ENCODE results near the gene NAPA. TPM values are rescaled to one million over a fixed set of nuclear protein-coding genes. Genes with fewer than 3 reads are reported as not detected.

The NAPA gene
- total RNA-seq, result 50.0 and 54.6 TPM in 2 replicates

DNA sequence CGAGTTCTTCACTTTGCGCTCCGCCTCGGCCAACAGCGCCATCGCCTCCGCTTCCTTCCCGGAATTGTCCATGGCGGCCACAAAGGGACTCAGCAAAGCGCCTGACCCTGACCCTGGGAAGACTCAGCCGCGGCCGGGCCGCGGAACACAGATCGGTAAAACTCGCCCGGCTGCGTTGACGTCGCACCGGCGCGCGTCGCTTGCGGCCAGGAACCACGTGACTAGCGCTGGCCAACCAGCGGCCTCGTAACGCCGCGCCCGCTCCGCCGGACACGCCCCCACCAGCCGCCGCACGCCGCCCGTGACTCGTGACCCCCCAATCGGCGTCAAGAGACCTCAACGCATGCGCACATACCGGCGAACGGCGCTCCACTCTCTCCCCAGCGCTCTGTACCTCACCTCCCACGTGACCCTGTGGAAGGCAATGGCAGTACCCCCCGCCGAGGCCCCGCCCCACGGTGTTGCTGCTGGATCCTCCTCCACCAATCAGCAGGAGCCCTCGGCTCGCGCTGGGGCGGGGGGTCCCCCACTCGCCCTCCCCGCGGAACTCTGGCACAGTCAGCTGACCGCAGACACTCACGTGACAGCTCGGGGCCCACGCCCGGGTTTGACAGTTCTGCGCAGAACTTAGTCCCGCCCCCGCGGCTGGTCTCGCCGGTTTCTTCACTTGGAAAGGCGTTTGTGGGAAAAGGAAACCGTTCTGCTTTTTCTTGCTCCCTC, at the start of gene NAPA:
NAPA (minus strand) TSS at position 195 of the 720 bp plus-strand sequence; CDS start at position 72, 123 bp downstream.

GRCh38 chr19:47483800-47484690, 30.8 kb downstream of the NAPA start, which contains the start of gene KPTN:
KPTN (minus strand) TSS chr19:47484219; CDS start chr19:47484160, 59 bp downstream.

DNA sequence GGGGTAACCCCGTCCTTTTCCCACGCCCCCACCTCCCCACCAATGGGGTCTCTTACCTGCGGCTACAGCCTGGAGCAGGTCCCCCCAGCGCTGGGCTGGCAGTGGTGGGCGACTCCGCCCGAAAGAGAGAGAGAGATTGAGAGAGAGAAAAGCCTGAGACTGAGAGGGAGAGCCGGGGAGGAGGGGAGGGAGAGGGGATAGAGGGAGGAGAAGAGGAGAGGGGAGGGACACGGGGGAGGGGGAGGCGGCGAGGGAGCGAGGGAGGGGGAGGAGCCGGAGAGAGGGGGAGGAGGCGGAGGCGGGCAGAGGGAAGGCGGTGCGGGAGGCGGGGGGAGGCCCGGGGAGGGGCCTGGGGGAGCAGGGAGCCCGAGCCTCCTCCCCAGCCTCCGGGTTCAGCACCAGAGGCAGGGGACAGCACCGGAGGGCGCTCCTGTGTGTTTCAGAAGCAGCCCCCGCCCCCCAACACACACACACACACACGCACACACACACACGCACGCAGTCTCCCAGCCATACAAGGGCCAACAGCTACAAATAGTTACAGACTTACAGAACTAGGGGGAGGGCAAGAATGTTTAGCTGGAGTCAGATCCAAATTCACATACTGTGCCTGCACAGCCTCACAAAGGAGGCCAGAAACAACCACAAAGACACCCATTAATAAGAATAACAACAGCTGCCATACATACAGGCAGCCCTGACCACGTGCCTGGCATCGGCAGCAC, 43.0 kb downstream of the NAPA start, which contains the start of gene SLC8A2:
SLC8A2 (minus strand) TSS at position 161 of the 725 bp plus-strand sequence. CDS start 5,490 bp downstream, outside the sequence.

Other genes starting within 250 kb of the NAPA start
- 2.6 and 4.4 TPM in 2 replicates for gene INAFM1, start 240.2 kb downstream of the NAPA start, total RNA-seq
- gene C5AR1, start 205.2 kb downstream of the NAPA start, total RNA-seq, result 0.09 TPM in 1 of 2 replicates, not detected in the other
- 0.14 and 0.18 TPM in 2 replicates for gene C5AR2, start 182.9 kb downstream of the NAPA start, total RNA-seq
- gene DHX34, start 165.7 kb downstream of the NAPA start, total RNA-seq, result 5.0 and 6.2 TPM in 2 replicates
- 81.5 and 86.7 TPM in 2 replicates for gene MEIS3, start 95.5 kb downstream of the NAPA start, total RNA-seq
- 0.18 TPM in 1 of 2 replicates, not detected in the other for gene SLC8A2, start 43.2 kb downstream of the NAPA start, total RNA-seq
- 4.1 and 4.3 TPM in 2 replicates for gene KPTN, start 30.8 kb downstream of the NAPA start, total RNA-seq
- 0.28 TPM in 2 replicates for gene ZNF541, start 58.1 kb upstream of the NAPA start, total RNA-seq
- 3.0 and 3.8 TPM in 2 replicates for gene BICRA, start 94.1 kb upstream of the NAPA start, total RNA-seq
- gene EHD2, start 198.4 kb upstream of the NAPA start, total RNA-seq, result 119 and 133 TPM in 2 replicates
- 58.2 and 70.0 TPM in 2 replicates for gene NOP53, start 230.5 kb upstream of the NAPA start, total RNA-seq

All from smooth muscle cell of bladder (primary cell).